Measurements from ENCODE around the gene JMJD8.

The JMJD8 gene

GRCh38 chr16:684071-684794 is at the start of gene JMJD8:
Gene JMJD8 (minus strand): TSS chr16:684334. CDS start chr16:684319, 15 bp downstream.
- no peak for TF ChIP-seq CTCF (IDR thresholded peaks at IDR 0.05; ENCODE audit: borderline replicate concordance, control extremely low read depth, extremely low read depth, insufficient read depth, missing control alignments)
- DNase-seq (ENCODE audit: low spot score) = peak; percentile 99
- in situ Hi-C loops (cut with MboI; ENCODE audit: low sequenced_read_pairs, unreplicated experiment) = no loop called here

- no peak for DNase-seq (ENCODE audit: low spot score)
- peak; percentile 12 for TF ChIP-seq CTCF (IDR thresholded peaks at IDR 0.05; ENCODE audit: borderline replicate concordance, control extremely low read depth, extremely low read depth, insufficient read depth, missing control alignments)
- in situ Hi-C loops (cut with MboI; ENCODE audit: low sequenced_read_pairs, unreplicated experiment) = no loop called here
These were observed 49.5 kb upstream of the JMJD8 start for GRCh38 chr16:733382-734207.

GRCh38 chr16:732936-733335 is 48.8 kb upstream of the JMJD8 start:
- TF ChIP-seq CTCF (IDR thresholded peaks at IDR 0.05; ENCODE audit: borderline replicate concordance, control extremely low read depth, extremely low read depth, insufficient read depth, missing control alignments) = no peak
- in situ Hi-C loops (cut with MboI; ENCODE audit: low sequenced_read_pairs, unreplicated experiment) = no loop called here
- DNase-seq (ENCODE audit: low spot score) = no peak

- in situ Hi-C loops (cut with MboI; ENCODE audit: low sequenced_read_pairs, unreplicated experiment) = no loop called here
- no peak for DNase-seq (ENCODE audit: low spot score)
- no peak for TF ChIP-seq CTCF (IDR thresholded peaks at IDR 0.05; ENCODE audit: borderline replicate concordance, control extremely low read depth, extremely low read depth, insufficient read depth, missing control alignments)
These were observed 48.2 kb upstream of the JMJD8 start for GRCh38 chr16:732332-732731.

- no peak for DNase-seq (ENCODE audit: low spot score)
- no peak for TF ChIP-seq CTCF (IDR thresholded peaks at IDR 0.05; ENCODE audit: borderline replicate concordance, control extremely low read depth, extremely low read depth, insufficient read depth, missing control alignments)
- in situ Hi-C loops (cut with MboI; ENCODE audit: low sequenced_read_pairs, unreplicated experiment) = no loop called here
These were observed 46.8 kb upstream of the JMJD8 start for GRCh38 chr16:730666-731509.

Measured in GM13976 (cell line).